K562 (cell line): Measurements from ENCODE around the gene FADS1. TPM values are rescaled to one million over a fixed set of nuclear protein-coding genes. Genes with fewer than 3 reads are reported as not detected.
A peak's percentile ranks its signal among the peaks of the same experiment; 100 is the strongest.

Experiments
- CC2D1A ChIP-seq: fragments of 450-650 bp; IDR thresholded peaks from 2 replicates; pipeline ENCODE4 v1.6.1; 2017; ENCODE audit warnings: mild to moderate bottlenecking
- GATAD2B ChIP-seq: fragments of 450-650 bp; IDR thresholded peaks from 2 replicates; pipeline ENCODE4 v1.6.1; 2017; ENCODE audit warnings: mild to moderate bottlenecking, borderline replicate concordance
- HDAC8 ChIP-seq: fragments of 450-650 bp; IDR thresholded peaks from 2 replicates; pipeline ENCODE4 v1.6.1; 2016; ENCODE audit warnings: mild to moderate bottlenecking, missing genetic modification characterization, moderate library complexity, missing compliant biosample characterization
- HSF4 ChIP-seq: fragments of 250-450 bp; sonication (Bioruptor Pico); IDR thresholded peaks from 2 replicates; pipeline ENCODE4 v2.1.2; 2022; ENCODE audit warnings: mild to moderate bottlenecking, moderate library complexity, borderline replicate concordance
- JUN ChIP-seq, 2 experiments: sonication (generic) in 1 of 2; formaldehyde crosslinking in 1 of 2; IDR thresholded peaks; 2 replicates each; pipeline versions ENCODE4 v1.6.1 to v1.8.0; 2012 to 2022; ENCODE audit warnings: borderline replicate concordance in 2 of 2, mild to moderate bottlenecking in 2 of 2, improper control_type of control experiment in 1 of 2, low read depth in 1 of 2, low read length in 1 of 2, missing genetic modification reagents in 1 of 2
- KDM4B ChIP-seq, 2 experiments: fragments of 450-650 bp in 1 of 2; sonication (generic) in 1 of 2; IDR thresholded peaks; 2 replicates each; pipeline ENCODE4 v1.6.1; 2016 to 2017; ENCODE audit warnings: borderline replicate concordance in 2 of 2, antibody characterized with exemption in 1 of 2, low read depth in 1 of 2, mild to moderate bottlenecking in 1 of 2
- MED1 ChIP-seq: sonication (generic); formaldehyde crosslinking; IDR thresholded peaks from 2 replicates; pipeline ENCODE4 v1.8.1; 2023; ENCODE audit warnings: missing genetic modification reagents, borderline replicate concordance
- TFAM ChIP-seq: fragments of 250-450 bp; sonication (Bioruptor Pico); conservative IDR thresholded peaks from 2 replicates; pipeline ENCODE4 v1.5.0; 2021; ENCODE audit warnings: mild to moderate bottlenecking, moderate library complexity
- ZBTB7A ChIP-seq: IDR thresholded peaks from 2 replicates; pipeline ENCODE4 v1.6.1; 2011; ENCODE audit warnings: low read depth, mild to moderate bottlenecking, low read length, moderate library complexity, borderline replicate concordance; ENCODE audit not compliant: control insufficient read depth
- ZNF140 ChIP-seq: fragments of 250-450 bp; sonication (Bioruptor Pico); IDR thresholded peaks from 2 replicates; pipeline ENCODE4 v1.8.0; 2021; ENCODE audit warnings: moderate library complexity, mild to moderate bottlenecking, inconsistent platforms
- ZNF184 ChIP-seq: sonication (generic); formaldehyde crosslinking; IDR thresholded peaks from 2 replicates; pipeline ENCODE4 v1.5.0; 2020; ENCODE audit warnings: missing genetic modification reagents
- ZNF384 ChIP-seq: IDR thresholded peaks from 2 replicates; pipeline ENCODE4 v1.6.1; 2012; ENCODE audit warnings: low read depth, low read length, improper control_type of control experiment
- ZNF444 ChIP-seq: fragments of 250-450 bp; sonication (Bioruptor Pico); IDR thresholded peaks from 2 replicates; pipeline ENCODE4 v1.4.0; 2020; ENCODE audit warnings: mild to moderate bottlenecking, moderate library complexity
- ZNF699 ChIP-seq: fragments of 250-450 bp; sonication (Bioruptor Pico); IDR thresholded peaks from 2 replicates; pipeline ENCODE4 v1.8.0; 2021; ENCODE audit warnings: mild to moderate bottlenecking, moderate library complexity; ENCODE audit not compliant: insufficient replicate concordance
- polyA plus RNA-seq, 8 experiments: library from polyadenylated mRNA; depleted of rRNA in 4 of 8; stranded (reverse) in 5 of 8; unstranded in 3 of 8; fragments of >200 nt; fragmentation: Nextera tagmentation in 2 of 8; fragmentation: Illumina TruSeq in 1 of 8; extraction: Ambion mirVana in 2 of 8; extraction: Trizol in 1 of 8; gene quantifications; 2 replicates each; pipeline versions ENCODE4 v1.2.1 to v1.2.3, GENCODE V29; 2011 to 2014; ENCODE audit warnings: inconsistent platforms in 1 of 8, missing spikeins in 1 of 8
- total RNA-seq, 7 experiments: library from RNA; depleted of rRNA in 6 of 7; stranded (reverse); fragments of >200 nt in 6 of 7; fragmentation: Illumina TruSeq in 2 of 7; extraction: Trizol in 2 of 7; gene quantifications; 2 replicates each; pipeline versions ENCODE4 v1.2.1 to v1.2.3, GENCODE V29; 2011 to 2021; ENCODE audit warnings: low replicate concordance in 1 of 7
- TF ChIP-seq, protein P1 (sequence below): IDR thresholded peaks from 2 replicates; pipeline ENCODE4 v1.6.1; 2011; ENCODE audit warnings: borderline replicate concordance, low read depth, mild to moderate bottlenecking, moderate library complexity, low read length; ENCODE audit not compliant: insufficient read depth, poor library complexity, severe bottlenecking
- TF ChIP-seq, protein P2 (sequence below): fragments of 250-450 bp; sonication (Bioruptor Pico); IDR thresholded peaks from 2 replicates; pipeline ENCODE4 v1.5.0; 2021; ENCODE audit warnings: mild to moderate bottlenecking, moderate library complexity
- TF ChIP-seq, protein P3 (sequence below): IDR thresholded peaks from 2 replicates; pipeline ENCODE4 v1.6.1; 2011; ENCODE audit not compliant: insufficient read length; ENCODE audit errors: extremely low read depth

The FADS1 gene
- total and polyA plus RNA-seq, 9 of the 15 experiments (the other 6 are each of a cell fraction or from before 2014, with no cell fraction given), result 110 to 864 (median 364) TPM

DNA sequence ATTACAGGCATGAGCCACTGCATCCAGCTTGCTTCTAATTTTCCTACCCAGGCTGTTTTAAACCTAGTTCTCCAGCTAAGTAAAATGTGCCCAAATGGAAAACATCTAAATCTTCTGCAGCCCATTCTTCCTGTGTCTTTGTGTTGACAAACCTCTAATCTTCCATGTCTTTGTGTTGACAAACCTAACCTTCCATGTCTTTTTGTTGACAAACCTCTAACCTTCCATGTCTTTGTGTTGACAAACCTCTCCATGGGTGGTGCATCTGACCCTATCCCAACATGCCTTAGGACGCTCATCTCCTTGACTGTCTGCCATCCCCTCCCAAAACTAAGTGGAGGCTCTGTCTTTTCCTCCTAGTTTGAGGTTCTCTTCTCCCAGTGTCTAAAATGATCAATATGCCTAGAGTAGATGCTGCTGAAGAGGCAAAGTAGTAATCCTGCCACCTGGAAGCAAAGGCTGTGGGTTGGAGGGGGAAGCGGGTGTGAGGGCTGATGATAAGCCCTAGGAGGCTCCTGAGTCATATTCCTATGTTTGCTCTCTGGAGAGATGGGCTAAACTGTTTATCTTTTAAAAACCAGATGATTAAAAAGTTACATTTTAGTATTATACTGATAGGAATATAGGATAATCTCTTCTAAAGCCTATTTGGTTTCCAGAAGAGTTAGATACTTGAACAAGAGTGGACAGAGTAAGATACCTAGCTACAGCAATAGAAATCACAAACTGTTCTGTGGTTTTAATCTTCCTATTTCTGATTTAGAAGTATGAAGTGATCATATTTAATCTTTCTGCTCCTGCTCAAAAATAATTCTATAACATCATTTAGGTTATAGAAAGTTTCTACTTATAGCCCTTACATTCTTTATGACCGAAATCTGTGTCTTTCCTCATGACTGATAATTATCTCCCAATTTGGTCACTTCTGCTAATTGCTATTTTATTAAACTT lies 16.2 kb downstream of the FADS1 start (continued):
- TF ChIP-seq GATAD2B (peak; percentile 56), ZNF444 (CRISPR knock-in tag) (0 out of 2 replicates have a peak, but pooled peaks have one; percentile 34), ZNF184 (CRISPR knock-in tag) (no peak), ZNF140 (CRISPR knock-in tag) (no peak), CC2D1A (peak; percentile 55; the same call in 1 of the 2 replicates), HDAC8 (no peak), HSF4 (CRISPR knock-in tag) (no peak), ZNF384 (0 out of 2 replicates have a peak, but pooled peaks have one; percentile 11), TFAM (CRISPR knock-in tag) (no peak), ZBTB7A (no peak), JUN (IDR thresholded peaks at IDR 0.05; ENCODE audit: borderline replicate concordance, low read depth, low read length) (peak; percentile 53; the same call in 1 of the 2 replicates), JUN (CRISPR knock-in tag; IDR thresholded peaks at IDR 0.05; ENCODE audit: borderline replicate concordance) (no peak), MED1 (CRISPR knock-in tag) (no peak), ZNF699 (CRISPR knock-in tag) (no peak), KDM4B (IDR thresholded peaks at IDR 0.05; ENCODE audit: borderline replicate concordance in 2 of 2, low read depth in 1 of 2) (no peak)
- TF ChIP-seq, protein P1, sequence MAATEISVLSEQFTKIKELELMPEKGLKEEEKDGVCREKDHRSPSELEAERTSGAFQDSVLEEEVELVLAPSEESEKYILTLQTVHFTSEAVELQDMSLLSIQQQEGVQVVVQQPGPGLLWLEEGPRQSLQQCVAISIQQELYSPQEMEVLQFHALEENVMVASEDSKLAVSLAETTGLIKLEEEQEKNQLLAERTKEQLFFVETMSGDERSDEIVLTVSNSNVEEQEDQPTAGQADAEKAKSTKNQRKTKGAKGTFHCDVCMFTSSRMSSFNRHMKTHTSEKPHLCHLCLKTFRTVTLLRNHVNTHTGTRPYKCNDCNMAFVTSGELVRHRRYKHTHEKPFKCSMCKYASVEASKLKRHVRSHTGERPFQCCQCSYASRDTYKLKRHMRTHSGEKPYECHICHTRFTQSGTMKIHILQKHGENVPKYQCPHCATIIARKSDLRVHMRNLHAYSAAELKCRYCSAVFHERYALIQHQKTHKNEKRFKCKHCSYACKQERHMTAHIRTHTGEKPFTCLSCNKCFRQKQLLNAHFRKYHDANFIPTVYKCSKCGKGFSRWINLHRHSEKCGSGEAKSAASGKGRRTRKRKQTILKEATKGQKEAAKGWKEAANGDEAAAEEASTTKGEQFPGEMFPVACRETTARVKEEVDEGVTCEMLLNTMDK, result no peak
- TF ChIP-seq, protein P2, sequence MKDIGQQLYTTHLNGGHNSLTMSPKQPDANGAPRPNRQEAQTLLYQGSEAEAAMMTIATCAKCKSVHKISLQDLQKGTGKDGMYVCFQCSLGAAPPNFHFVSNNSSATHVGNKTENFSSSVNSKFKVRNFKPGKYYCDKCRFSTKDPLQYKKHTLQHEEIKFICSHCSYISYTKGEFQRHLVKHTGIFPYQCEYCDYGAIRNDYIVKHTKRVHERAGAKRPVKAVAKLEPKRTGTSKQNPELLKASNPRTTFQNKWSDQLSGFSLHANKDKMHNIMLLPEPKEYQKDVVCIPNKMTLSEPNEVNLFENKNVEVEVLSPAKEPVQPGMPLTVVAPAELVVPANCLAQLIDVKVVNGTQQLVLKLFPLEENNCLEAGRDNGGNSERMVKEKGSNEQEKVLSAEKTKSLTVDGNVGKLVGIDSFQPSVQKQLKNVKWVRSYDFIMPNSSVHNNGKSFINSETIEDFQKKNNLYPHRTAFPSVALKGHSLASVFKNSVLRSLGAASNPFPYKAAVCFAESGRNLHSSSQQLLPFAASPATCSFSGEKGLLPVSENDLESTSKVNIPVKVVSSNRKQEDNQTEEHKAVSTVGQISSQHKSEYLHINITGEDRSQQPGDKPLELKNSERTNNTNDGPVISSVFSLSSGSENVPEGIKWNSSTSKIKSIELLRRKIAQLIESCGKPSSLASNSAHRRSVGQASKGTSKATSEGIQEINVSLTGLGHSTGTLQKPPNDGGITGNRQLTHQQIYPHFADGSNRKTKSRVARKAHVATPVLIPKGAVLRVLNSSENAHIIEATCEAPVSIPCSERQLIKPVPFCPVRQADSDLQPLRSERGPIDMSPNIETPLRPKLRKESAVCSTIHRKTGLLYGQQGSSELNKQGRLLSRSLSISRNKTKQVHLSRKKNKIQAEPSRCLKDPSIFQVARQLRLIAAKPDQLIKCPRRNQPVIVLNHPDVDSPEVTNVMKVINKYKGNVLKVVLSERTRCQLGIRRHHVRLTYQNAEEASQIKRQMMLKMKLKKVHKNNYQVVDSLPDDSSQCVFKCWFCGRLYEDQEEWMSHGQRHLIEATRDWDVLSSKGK (CRISPR knock-in tag), result no peak
- TF ChIP-seq, protein P3, sequence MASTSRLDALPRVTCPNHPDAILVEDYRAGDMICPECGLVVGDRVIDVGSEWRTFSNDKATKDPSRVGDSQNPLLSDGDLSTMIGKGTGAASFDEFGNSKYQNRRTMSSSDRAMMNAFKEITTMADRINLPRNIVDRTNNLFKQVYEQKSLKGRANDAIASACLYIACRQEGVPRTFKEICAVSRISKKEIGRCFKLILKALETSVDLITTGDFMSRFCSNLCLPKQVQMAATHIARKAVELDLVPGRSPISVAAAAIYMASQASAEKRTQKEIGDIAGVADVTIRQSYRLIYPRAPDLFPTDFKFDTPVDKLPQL, result no peak
